Head of caudate nucleus (tissue), 42 donors: ENCODE data around the gene SYT1.
"Not testable (repeated sequence)": the region's sequence is repeated elsewhere in the genome, so short reads cannot be mapped to it uniquely, and the experiment has no call there.

Experiments
- DNase-seq, 42 donors: peaks; one replicate each; pipeline versions ENCODE4 v3.0.0 to v3.0.0-alpha.2; 2020 to 2021; ENCODE audit warnings: mixed read lengths in 7 of 42
- intact Hi-C: fragments of 100-400 bp; cut with DNase I; formaldehyde crosslinking; loops from one replicate; pipeline ENCODE4 v1.15.0; 2022

SYT1 gene

DNA sequence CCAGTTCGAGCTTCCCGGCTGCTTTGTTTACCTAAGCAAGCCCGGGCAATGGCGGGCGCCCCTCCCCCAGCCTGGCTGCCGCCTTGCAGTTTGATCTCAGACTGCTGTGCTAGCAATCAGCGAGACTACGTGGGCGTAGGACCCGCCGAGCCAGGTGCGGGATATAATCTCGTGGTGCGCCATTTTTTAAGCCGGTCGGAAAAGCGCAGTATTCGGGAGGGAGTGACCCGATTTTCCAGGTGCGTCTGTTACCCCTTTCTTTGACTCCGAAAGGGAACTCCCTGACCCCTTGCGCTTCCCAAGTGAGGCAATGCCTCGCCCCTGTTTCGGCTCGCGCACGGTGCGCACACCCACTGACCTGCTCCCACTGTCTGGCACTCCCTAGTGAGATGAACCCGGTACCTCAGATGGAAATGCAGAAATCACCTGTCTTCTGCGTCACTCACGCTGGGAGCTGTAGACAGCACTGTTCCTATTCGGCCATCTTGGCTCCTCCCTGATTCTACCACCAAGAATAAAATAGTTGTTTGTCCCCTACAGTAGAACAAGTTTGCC lies 180.7 kb downstream of the SYT1 start:
- DNase-seq, result peak in 34 of 42 donors; percentile 1 to 46 (median 16)
- intact Hi-C loops, result not testable (repeated sequence)

DNA sequence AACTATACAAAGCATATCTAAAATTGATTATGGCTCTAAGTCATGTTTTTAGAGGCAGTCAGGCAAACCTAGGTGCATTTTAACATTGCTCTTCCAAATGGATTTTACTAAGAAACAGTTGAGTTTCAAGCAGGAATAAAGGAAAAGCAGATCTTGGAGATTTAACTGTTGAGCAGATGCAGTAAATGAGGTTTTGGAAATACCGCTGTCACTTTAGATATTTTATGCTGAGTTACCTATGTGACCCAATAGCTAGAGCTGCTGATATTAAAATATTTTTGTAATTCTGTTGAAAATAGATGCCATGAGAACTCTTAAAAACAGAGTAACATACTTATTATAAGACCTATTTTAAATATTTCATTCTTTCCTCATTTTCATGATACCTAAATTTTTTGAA lies 181.4 kb downstream of the SYT1 start:
- intact Hi-C loops, result no loop called here
- DNase-seq, result no peak

DNA sequence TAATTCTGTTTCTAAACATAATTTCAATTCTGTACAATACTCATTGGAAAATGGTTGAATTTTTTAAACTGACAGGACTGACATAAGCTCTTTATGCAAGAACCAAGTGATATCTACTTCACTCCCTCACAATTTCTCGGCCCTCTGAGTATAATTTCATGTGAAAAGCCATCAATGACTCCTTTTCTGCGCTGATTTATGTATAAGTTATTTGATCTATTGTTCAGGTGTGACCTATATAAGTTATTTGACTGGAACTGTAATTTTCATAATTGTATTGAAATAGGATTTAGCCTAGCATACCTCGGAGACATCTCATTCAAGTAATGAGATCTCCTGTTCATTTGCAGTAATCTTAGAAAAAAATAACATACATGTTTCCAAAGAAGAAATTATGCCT lies 184.4 kb downstream of the SYT1 start:
- intact Hi-C loops, result no loop called here

DNA sequence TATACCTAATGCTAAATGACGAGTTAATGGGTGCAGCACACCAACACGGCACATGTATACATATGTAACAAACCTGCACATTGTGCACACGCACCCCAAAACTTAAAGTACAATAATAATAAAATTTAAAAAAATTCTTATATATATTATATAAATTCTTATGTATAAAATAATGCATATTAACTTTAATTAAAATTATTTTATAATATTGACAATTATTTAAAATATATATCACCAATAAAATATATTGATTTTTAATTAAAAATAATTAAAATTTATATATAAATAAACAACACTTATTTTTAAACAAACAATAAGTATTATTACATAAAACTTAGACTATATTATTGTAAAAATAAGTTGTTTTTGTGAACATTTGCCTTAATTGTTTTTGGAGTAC lies 188.8 kb downstream of the SYT1 start:
- intact Hi-C loops, result no loop called here
- no peak for DNase-seq

More for the DNA sequence above, 184.4 kb downstream of the SYT1 start:
- DNase-seq, result no peak

DNA sequence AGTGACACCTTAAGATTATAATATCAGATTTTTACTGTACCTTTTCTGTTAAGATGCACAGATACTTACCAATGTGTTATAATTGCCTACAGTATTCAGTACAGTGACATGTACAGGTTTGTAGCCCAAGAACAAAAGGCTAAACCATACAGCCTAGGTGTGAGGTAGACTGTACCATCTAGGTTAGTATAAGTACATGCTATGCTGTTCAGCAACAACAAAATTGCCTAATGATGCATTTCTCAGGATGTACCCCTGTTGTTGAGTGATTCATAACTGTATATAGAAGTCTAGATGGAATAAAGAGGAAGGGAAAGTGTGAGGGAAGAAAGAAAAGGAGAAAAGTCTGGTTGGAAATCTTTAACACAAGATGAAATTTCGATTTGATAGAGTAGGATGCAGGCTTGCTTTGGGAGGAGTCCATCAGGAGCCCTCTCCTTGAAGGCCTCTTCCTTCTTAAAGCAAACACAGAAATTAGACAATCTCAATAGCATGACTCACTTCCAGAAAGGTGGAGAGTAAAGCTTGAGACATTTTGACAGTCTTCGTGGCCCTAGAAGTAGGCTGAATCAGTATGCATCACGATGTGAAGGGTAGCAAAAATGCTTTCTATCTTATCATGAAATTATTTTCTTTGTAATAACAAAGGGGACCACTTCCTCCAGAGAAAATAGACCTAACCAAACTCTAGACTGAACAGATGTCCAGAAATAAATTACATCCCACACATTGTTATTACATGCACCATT lies 191.5 kb downstream of the SYT1 start:
- DNase-seq, result no peak
- intact Hi-C loops, result no loop called here

DNA sequence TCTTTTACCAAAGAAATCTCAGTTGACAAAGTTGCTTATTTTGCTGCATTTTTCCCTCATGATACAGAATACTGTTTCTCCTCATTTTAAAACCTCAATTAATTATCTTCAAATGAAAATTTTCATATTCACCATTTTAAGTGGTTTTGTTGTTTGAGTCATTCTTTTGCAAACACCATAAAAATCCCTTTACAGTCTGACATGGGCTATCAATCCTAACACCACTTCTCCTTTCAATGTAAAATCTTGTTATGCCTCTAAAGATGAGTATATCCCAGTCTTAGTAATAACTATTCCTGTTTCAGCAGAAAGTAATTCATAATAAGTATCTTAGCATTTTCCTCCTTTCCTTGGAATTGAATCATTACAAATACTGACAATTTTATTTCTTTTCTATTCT lies 192.2 kb downstream of the SYT1 start:
- intact Hi-C loops, result no loop called here
- DNase-seq, result no peak

DNA sequence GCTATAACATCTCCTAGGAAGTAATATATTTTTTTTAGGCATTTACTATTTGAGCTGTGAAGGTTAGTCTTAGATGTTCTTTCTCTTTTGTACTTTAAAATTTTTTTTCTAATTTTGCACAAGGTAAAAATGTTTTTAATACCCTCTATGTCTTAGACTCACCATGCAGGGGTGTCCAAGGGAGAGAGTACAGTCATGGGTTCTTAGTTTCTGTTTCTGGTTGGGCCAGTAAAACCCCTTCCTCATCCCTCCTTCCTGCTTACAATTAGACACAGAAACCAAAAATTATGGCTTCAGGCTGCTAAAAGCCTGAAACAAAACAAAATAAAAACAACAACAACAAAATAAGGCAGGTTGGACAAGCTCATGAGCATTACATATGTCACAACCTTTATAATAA lies 193.0 kb downstream of the SYT1 start:
- intact Hi-C loops, result no loop called here

DNA sequence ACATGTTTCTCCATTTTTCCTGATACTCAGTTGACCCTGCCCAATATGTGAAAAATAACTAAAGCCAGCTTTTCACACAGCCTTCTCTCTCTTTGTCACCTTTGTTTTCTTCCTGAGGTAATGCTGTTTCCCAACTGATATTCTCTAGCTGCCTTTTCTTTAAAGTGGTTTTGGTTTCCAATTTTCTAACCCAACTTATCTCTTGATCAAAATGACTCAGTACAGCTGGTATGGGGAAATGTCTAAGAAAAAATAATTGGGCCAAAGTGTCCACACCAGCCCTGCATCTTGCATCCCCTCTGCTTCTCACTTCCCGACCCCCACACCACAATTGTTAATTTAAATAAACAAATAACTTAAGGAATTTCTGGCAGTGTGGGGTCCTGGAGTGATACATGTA lies 193.8 kb downstream of the SYT1 start:
- no peak for DNase-seq
- intact Hi-C loops, result no loop called here

More for the DNA sequence above, 193.0 kb downstream of the SYT1 start:
- DNase-seq, result no peak

DNA sequence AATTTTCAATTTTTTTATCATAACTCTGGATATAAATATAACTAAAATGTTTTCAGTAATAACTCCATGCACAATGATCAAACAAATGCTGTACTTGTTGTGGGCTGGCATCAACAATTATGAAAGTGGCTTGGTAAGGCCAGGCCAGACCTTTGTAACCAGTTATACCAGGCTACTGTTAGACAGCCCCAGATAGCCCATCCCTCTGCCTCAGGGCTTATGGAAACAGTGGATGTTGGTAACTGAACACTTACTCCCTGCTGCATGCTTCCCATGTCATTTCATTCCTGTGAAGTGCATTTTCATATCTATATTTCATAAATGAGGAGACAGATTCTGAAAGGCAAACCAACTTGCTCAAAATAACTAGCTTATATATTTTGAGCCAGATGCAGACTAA lies 195.0 kb downstream of the SYT1 start:
- DNase-seq, result no peak
- intact Hi-C loops, result no loop called here

DNA sequence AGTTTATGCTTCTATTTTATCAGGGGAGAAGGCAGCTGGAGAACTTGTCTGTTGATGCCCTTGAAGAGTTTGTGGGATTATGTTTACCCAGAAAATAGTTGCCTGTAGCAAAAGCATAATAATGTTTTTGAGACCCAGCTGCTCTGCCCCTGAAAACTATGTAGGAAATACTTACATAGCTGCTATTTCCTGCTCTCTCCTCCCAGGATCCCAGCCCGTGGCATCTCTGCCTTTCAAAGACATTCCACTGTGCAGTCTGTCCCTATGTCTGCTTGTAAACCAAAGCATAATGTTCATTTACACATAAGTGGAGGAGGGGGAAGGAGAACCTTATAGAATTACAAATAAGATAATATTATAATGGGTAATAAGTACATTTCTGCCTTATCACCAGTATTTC lies 198.7 kb downstream of the SYT1 start:
- DNase-seq, result no peak
- intact Hi-C loops, result no loop called here

DNA sequence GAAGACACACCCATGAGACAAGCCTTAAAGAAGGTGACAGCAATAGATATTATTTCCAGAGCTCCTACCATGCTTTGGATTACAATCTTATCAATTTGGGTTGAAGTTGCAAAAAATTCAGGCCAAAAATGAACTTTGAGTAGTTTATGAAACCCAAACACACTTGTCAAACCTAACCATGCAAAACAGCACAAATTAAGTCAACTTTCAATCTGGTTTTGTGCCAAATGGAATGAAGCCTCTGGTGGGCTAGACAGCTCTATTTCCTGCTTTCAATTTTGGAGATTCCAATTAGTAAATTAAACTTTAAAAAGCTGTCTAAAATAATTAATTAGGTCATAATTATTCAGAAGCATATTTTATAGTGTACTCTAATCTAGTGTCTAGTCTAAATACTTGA lies 203.4 kb downstream of the SYT1 start:
- DNase-seq, result no peak
- intact Hi-C loops, result no loop called here

DNA sequence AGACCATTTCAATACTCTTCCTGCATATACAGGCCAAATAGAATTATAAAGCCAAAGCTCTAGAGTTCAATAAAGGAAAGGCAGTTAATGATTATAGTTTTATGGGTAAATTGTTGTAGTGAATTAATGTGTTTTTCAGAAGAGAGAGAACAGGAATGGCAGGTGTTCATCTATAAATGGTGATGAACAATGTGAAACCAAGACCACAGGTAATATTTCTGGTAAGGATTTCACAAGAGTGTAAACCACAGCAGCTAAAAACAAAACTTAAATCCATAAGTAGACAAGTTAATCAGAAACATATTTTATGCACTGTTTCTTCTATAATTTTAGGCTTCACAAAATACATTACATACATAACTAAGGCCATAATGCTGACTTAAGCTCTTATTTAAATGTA lies 204.4 kb downstream of the SYT1 start:
- intact Hi-C loops, result no loop called here
- no peak for DNase-seq

DNA sequence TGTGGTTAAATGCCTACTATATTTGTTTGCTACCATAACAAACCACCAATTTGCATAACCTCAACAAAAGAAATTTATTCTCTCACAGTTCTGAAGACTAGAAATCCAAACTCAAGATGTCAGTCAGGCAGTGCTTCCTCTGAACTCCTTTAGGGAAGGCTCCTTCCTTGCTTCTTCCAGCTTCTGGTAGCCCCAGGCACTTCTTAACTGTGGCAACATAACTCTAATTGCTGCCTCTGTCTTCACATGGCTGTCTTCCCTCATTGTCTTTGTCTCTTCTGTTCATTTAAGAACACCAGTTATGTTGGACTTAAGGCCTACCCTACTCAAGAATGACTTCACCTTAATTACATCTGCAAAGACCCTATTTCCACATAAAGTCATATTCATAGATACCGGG lies 206.9 kb downstream of the SYT1 start:
- no peak for DNase-seq
- intact Hi-C loops, result no loop called here

DNA sequence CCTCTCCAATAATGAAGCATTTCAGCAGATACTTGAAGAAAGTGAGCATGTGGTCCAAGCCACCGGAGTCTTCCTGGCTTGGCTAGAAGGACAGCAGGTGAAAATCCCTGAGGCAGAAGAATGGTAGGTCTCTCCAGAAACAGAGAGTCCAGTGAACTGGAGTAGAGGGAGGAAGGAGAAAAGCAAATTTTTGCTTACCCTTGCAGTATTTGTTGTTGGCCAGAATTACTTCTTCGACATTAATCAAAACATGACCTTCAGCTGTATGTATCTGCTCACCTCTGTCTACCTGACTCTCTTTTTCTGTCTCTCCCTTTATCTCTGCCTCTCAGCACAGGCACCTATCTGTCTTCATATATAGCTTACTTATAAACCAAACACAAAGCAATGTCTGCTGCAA lies 208.9 kb downstream of the SYT1 start:
- DNase-seq, result no peak
- intact Hi-C loops, result no loop called here

DNA sequence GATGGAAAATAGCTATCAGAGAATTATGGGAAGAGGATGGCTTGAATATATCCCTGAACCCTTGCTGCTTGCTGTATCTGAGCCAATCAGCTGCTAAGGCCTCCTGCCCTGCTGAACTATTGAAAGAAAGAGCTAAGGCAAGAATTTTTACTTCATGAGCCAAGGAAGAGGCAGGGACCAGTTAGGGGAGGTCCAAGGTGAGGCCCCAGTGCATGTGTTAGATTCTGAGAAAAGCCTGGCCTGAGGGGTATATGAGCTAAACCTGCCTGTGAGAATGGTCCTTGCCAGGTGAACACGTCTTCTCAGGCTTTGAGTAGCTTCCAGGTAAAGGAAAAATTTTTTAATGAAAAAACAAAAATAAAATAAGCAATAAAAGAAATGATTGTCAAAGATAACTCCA lies 218.0 kb downstream of the SYT1 start:
- no peak for DNase-seq
- intact Hi-C loops, result no loop called here

DNA sequence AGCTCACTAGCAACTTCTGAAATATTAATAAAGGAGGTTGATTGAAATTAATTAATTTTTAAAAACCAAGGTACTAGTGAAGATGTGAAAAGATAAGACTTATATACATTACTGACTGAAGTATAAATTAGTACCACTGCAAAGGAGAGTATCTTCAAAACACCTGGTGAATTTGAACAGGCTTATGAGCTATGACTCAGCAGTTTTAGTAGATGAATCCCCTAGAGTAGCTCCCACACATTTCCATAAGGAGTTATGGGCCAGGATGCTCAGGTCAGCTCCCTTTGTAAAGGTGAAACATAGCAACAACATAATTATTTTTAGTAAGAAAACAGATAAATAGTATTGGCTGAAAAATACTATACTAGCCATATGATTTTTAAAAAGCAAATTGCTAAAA lies 218.6 kb downstream of the SYT1 start:
- intact Hi-C loops, result no loop called here
- DNase-seq, result no peak

DNA sequence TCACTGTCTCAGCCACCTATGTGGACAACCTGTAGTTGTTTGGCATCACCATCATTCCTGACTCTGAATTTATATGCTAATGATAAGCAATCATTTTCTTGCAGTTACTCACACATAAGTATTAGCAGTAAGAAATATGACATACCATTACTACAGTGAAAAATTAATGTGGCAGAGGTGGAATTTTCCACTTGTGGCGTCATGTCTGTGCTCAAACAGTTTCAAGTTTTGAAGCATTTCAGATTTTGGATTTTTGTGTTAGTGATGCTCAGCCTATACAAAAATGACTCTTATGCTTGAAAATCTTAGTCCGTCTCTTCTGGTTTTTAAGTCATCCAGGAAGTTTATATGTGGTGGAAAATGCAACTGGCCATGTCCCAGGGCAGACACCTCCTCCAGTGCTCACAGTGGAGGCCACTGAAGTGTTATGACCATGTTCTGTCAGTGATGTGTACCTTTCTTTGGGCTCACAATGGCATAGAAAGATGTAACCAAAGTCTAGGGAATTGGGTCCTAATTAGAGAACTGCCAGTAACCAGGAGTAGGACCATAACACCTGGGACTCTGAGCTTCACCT lies 220.6 kb downstream of the SYT1 start:
- intact Hi-C loops, result no loop called here

DNA sequence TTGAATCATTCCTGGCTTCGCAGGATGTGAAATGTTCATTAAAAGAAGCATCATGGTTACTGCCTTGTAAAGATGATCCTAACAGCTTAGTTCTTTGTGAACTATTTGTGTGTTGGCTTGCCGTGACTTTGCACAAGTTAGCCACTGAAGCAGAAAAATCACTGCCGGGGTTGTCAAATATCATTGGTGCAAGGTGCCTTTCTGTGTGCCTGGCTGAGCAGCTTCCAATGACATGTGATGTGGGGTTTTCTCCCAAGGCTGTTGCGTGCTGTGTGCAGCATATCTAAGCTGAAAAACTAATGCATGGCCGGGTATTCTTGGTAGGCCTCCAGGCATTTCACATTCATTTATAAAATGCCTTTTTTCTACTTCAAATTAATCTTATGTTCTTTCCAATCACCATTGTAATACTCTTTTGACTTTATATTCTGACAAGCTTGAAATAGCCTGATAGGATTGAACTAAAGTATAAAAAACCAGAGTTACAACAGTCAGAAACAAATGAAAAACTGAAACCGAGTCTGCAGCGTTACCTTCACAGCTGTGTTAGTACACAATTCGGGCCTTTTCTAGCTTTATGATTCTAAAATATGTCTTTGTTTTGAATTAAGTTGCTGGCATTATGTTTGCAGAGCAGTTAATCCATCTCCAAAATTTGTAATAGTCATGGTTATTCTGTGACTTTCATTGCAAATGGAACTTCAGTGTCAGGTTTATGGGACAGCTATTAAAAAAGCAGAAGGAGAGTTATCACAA lies 222.1 kb downstream of the SYT1 start:
- no peak for DNase-seq
- intact Hi-C loops, result no loop called here

More for the DNA sequence above, 220.6 kb downstream of the SYT1 start:
- no peak for DNase-seq

DNA sequence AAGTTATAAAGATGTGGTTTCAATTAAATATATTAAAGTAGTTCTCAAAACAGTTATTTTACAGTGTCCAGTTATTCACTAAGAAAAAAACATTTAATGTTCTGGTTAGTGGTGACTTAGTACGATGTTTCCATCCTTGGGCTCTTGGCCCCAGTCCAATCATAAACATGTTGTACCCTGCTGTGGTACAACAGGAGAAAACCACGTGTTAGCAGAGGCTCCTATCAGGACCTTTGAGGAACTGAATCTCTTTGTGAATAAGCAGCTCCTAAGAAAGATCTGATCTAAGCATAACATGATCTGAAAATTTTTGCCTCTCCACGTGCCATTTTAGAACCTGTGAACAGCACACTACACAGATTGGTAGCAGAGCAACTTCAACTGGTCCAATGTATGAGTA lies 234.0 kb downstream of the SYT1 start:
- no peak for DNase-seq
- intact Hi-C loops, result no loop called here

DNA sequence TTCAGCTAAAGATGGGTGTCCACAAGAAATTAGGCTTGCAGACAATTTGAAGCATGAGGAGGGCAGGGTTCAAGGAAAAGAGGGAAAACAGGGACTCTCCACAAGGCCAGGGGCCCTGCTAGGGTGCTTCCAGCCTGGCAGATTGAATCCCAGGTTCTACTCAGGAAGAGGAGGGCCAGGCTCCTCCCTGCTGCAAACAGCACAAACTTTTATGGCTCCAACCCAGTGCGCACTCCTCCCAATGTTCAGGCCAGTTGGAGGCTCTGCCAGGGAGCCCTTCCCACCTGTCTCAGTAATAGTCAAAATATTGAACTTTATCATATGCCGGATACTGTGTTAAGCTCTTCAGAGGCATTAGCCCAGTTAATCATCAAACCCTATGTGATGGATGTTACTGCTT lies 244.4 kb downstream of the SYT1 start:
- intact Hi-C loops, result no loop called here
- DNase-seq, result no peak
